Keratinocyte (primary cell): ENCODE measurements around the gene PRR7. TPM values are rescaled to one million over a fixed set of nuclear protein-coding genes. Genes with fewer than 3 reads are reported as not detected.

ENCODE experiments used
- DNase-seq: peaks from one replicate; pipeline ENCODE4 v3.0.0-alpha.2; 2011; ENCODE audit warnings: low read depth, missing footprints, low spot score
- FAIRE-seq: peaks from 2 replicates; lab custom pipeline; 2011; peaks lifted over from hg19 to GRCh38; lab: Jason Lieb, UNC
- H2AFZ ChIP-seq: 2 replicates; pipeline ENCODE4 v1.6.0; 2012; ENCODE audit warnings: low read length, control low read depth, inconsistent platforms; ENCODE audit not compliant: control insufficient read depth
- H3K27ac ChIP-seq: 2 replicates; pipeline ENCODE4 v1.5.1; 2011; ENCODE audit warnings: low read length; ENCODE audit not compliant: control insufficient read depth, insufficient read depth
- H3K27me3 ChIP-seq: 3 replicates; pipeline ENCODE4 v1.6.0; 2011; ENCODE audit warnings: low read length; ENCODE audit not compliant: control insufficient read depth, insufficient read depth; ENCODE audit errors: extremely low read depth
- H3K36me3 ChIP-seq, 2 experiments: 2 replicates in 1 of 2; 3 replicates in 1 of 2; pipeline ENCODE4 v1.5.1; 2011; ENCODE audit warnings: low read length in 2 of 2, mild to moderate bottlenecking in 1 of 2; ENCODE audit not compliant: control insufficient read depth in 2 of 2, insufficient read depth in 2 of 2; ENCODE audit errors: extremely low read depth in 1 of 2
- H3K4me1 ChIP-seq: 3 replicates; pipeline ENCODE4 v1.5.1; 2011; ENCODE audit warnings: low read length; ENCODE audit not compliant: control insufficient read depth, insufficient read depth; ENCODE audit errors: extremely low read depth
- H3K4me2 ChIP-seq: 3 replicates; pipeline ENCODE4 v1.6.0; 2011; ENCODE audit warnings: low read depth, low read length; ENCODE audit not compliant: control insufficient read depth, insufficient read depth; ENCODE audit errors: extremely low read depth
- H3K4me3 ChIP-seq, 3 experiments: fragments of 200-600 bp in 1 of 3; sonication (generic) in 1 of 3; 2 replicates in 2 of 3; 3 replicates in 1 of 3; pipeline ENCODE4 v1.5.1; 2011 to 2016; ENCODE audit warnings: low read length in 3 of 3, mild to moderate bottlenecking in 3 of 3, control low read depth in 2 of 3, inconsistent platforms in 1 of 3, low read depth in 1 of 3, mixed read lengths in 1 of 3, mixed run types in 1 of 3, moderate library complexity in 1 of 3; ENCODE audit not compliant: control insufficient read depth in 2 of 3, insufficient read depth in 2 of 3; ENCODE audit errors: extremely low read depth in 1 of 3
- H3K79me2 ChIP-seq: 2 replicates; pipeline ENCODE4 v1.6.0; 2012; ENCODE audit warnings: low read length; ENCODE audit not compliant: control insufficient read depth, insufficient read depth
- H3K9ac ChIP-seq: 3 replicates; pipeline ENCODE4 v1.6.0; 2011; ENCODE audit warnings: low read length; ENCODE audit not compliant: control insufficient read depth, insufficient read depth; ENCODE audit errors: extremely low read depth
- H3K9me1 ChIP-seq: 3 replicates; pipeline ENCODE4 v1.6.0; 2011; ENCODE audit warnings: low read length; ENCODE audit not compliant: control insufficient read depth, insufficient read depth; ENCODE audit errors: extremely low read depth
- H3K9me3 ChIP-seq: 2 replicates; pipeline ENCODE4 v1.5.1; 2012; ENCODE audit warnings: low read depth, low read length; ENCODE audit not compliant: control insufficient read depth
- H4K20me1 ChIP-seq: 3 replicates; pipeline ENCODE4 v1.6.0; 2011; ENCODE audit warnings: low read length; ENCODE audit not compliant: control insufficient read depth, insufficient read depth; ENCODE audit errors: extremely low read depth
- CTCF ChIP-seq, 3 experiments: IDR thresholded peaks in 1 of 3; conservative IDR thresholded peaks in 1 of 3; optimal IDR thresholded peaks in 1 of 3; 2 replicates in 2 of 3; 3 replicates in 1 of 3; pipeline versions ENCODE3 to v1.5.1; 2011; ENCODE audit warnings: low read length in 3 of 3, mild to moderate bottlenecking in 3 of 3, moderate library complexity in 2 of 3, control low read depth in 1 of 3, inconsistent platforms in 1 of 3; ENCODE audit not compliant: insufficient read depth in 2 of 3; ENCODE audit errors: extremely low read depth in 1 of 3
- EZH2 ChIP-seq: IDR thresholded peaks from one replicate; pipeline ENCODE4 v1.6.1; 2012; ENCODE audit warnings: inconsistent platforms, mild to moderate bottlenecking, low read length, moderate library complexity
- dilution Hi-C: fragments of 300-500 bp; cut with MboI; formaldehyde crosslinking; loops from one replicate; pipeline ENCODE4 v1.7.0; 2020; ENCODE audit warnings: low sequenced_read_pairs; ENCODE audit not compliant: extremely low pct_ligation_motif_present
- polyA plus RNA-seq, 5 experiments: library from polyadenylated mRNA; depleted of rRNA in 3 of 5; stranded (reverse) in 3 of 5; stranded (forward) in 1 of 5; unstranded in 1 of 5; fragments of >200 nt; gene quantifications; 1 replicate in 1 of 5; 2 replicates in 3 of 5; 3 replicates in 1 of 5; pipeline versions ENCODE4 v1.2.1 to v1.2.3, GENCODE V29; 2011 to 2012; ENCODE audit warnings: missing spikeins in 2 of 5, low read depth in 1 of 5, low replicate concordance in 1 of 5

PRR7 gene
- polyA plus RNA-seq, 1 donor (not counting 4 experiments of a cell fraction or from before 2014, with no cell fraction given), result 1.1 TPM

GRCh38 chr5:177459357-177459756 is 12.7 kb downstream of the PRR7 start:
- H4K20me1 ChIP-seq, result peaks cover 5% of the 10 kb centered on the region
- H3K79me2 ChIP-seq, result no peaks in the 10 kb centered on the region
- H3K4me1 ChIP-seq, result peaks cover 3% of the 10 kb centered on the region
- H3K36me3 ChIP-seq, result peaks cover 18 to 19% of the 10 kb centered on the region in 2 experiments
- no peak overlapping the region for H3K4me2 ChIP-seq
- FAIRE-seq (no peak), DNase-seq (no peak)
- no peaks in the 10 kb centered on the region for H3K9me3 ChIP-seq
- no peak overlapping the region for H2AFZ ChIP-seq
- H3K9ac ChIP-seq, result no peak overlapping the region
- dilution Hi-C loops, result no loop called here
- TF ChIP-seq EZH2 (no peak), CTCF (optimal IDR thresholded peaks at IDR 0.05 in 1 of 3, IDR thresholded peaks at IDR 0.05 in 1 of 3, conservative IDR thresholded peaks at IDR 0.05 in 1 of 3; ENCODE audit: extremely low read depth in 1 of 3, insufficient read depth in 2 of 3, low read length in 3 of 3) (no peak)
- no peak overlapping the region for H3K27ac ChIP-seq
- no peaks in the 10 kb centered on the region for H3K9me1 ChIP-seq
- no peaks in the 10 kb centered on the region for H3K27me3 ChIP-seq
- no peak overlapping the region for H3K4me3 ChIP-seq

- Histone ChIP-seq H4K20me1 (peaks cover 5% of the 10 kb centered on the region), H3K27ac (no peak overlapping the region), H2AFZ (no peak overlapping the region), H3K4me2 (no peak overlapping the region), H3K4me3 (no peak overlapping the region), H3K27me3 (no peaks in the 10 kb centered on the region), H3K36me3 (peaks cover 18 to 19% of the 10 kb centered on the region in 2 experiments), H3K9me1 (no peaks in the 10 kb centered on the region), H3K9ac (no peak overlapping the region), H3K4me1 (peaks cover 3% of the 10 kb centered on the region), H3K79me2 (no peaks in the 10 kb centered on the region), H3K9me3 (no peaks in the 10 kb centered on the region)
- dilution Hi-C loops, result no loop called here
- no peak for DNase-seq
- no peak for FAIRE-seq
- TF ChIP-seq EZH2 (no peak), CTCF (optimal IDR thresholded peaks at IDR 0.05 in 1 of 3, IDR thresholded peaks at IDR 0.05 in 1 of 3, conservative IDR thresholded peaks at IDR 0.05 in 1 of 3; ENCODE audit: extremely low read depth in 1 of 3, insufficient read depth in 2 of 3, low read length in 3 of 3) (no peak)
These were observed 13.4 kb downstream of the PRR7 start for GRCh38 chr5:177459819-177460628.
